Superior temporal gyrus (tissue), 1 donor: Measurements from ENCODE around the gene SLC22A3.
"Not testable (repeated sequence)": the region's sequence is repeated elsewhere in the genome, so short reads cannot be mapped to it uniquely, and the experiment has no call there.

ENCODE experiments used
- DNase-seq: peaks from one replicate; pipeline ENCODE4 v3.0.0-alpha.2; 2016; ENCODE audit errors: extremely low spot score

The SLC22A3 gene

DNA sequence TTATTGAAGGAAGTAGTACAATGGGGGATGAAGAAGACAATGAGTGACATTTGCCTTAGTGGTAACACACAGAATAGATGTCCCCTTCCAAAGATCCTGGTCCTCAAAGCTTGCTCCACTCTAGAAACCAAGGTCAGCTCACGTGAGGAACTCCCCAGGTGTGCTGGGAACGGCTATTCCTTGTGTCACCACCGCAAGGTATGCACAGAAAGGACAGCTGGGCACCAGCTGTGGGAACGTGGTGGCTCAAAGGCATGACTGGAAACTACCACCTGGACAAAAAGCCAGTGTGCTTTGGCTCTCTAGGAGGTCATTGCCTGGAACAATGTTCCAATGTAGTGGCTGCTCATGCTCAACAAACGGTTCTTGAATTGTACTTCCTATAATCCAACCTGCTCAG lies 94.0 kb downstream of the SLC22A3 start:
- no peak for DNase-seq

DNA sequence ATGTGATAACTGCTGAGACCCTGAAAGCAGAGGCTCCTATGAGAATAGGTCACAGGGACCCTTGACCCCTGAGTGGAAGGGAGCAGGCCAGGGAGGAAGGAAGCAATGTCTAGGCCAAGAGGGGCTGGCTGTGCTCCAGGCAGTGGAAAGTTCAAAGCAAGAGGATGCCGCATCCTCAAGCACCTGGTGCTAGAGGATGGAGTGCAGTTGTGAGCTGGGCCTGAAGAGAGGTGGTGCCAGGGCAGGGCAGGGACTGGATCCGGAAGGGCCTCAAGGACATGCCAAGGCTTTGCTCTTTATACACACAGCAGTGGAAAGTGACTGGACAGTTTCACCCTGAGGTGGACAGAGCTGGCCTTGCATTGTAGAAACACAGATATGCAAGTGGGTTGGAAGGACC lies 97.0 kb downstream of the SLC22A3 start:
- no peak for DNase-seq

DNA sequence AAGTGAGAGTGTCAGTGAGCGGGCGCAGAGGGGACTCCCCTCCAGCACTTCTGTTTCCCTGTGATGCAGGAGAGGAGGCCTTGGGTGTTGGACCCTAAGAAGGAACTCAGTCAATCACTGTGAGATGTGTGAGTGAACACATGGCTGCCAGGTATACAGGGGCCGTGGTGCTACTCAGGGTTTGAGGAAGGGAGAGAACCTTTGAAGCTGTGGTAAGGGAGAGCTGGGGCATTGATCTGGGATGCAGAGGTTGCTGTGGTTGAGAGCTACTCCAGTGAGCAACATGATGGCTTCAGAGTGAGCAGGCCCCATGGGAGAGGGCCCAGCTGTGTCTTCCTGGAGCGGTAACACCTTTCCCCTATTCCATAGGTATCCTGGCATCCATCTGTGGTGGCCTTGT lies 99.2 kb downstream of the SLC22A3 start:
- no peak for DNase-seq

DNA sequence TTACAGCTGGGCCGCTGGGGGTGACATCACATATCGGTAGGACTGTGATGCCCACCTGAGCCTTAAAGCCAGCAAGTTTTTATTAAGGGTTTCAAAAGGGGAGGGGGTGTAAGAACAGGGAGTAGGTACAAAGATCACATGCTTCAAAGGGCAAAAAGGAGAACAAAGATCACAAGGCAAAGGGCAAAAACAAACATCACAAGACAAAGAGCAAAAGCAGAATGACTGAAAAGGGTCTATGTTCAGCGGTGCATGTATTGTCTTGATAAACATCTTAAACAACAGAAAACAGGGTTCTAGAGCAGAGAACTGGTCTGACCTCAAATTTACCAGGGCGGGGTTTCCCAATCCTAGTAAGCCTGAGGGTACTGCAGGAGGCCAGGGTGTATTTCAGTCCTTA lies 101.6 kb downstream of the SLC22A3 start:
- not testable (repeated sequence) for DNase-seq

DNA sequence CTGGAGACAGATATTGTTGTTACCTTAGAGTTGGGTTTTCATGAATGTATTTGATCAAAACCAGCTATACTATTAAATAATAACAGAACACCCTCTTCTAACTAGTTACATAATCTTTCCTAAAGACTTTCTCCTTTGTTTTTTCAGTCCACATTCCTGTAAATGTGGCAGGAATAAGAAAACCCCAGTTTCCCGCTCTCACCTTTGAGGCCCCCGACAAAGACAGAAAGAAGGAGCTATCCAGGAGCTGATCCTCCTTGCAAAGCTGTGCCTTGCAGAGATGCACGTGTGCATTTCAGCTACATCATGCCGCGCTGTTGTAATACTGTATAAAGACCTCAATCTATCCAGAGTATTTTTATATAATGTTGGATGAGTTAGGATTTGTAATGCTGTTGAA lies 102.7 kb downstream of the SLC22A3 start:
- DNase-seq: no peak

DNA sequence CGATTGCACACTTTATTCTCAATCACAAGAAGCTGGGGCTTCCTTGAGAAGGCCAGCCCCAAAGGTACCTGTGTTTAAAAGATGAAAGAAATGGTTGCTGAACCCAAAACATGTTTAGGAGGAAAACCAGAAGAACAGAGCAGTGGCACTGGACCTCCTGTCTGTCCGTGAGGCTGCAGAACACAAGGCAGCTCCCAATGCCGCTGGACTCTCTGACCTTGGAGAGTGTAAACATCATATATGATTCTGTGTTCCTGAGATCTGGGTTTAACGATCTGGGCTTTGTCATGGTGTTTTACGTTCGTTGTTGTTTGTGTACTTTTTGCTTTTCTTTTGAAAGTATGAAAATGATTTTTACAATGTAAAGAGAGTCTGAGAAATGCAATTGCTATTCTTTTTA lies 106.1 kb downstream of the SLC22A3 start:
- no peak for DNase-seq

DNA sequence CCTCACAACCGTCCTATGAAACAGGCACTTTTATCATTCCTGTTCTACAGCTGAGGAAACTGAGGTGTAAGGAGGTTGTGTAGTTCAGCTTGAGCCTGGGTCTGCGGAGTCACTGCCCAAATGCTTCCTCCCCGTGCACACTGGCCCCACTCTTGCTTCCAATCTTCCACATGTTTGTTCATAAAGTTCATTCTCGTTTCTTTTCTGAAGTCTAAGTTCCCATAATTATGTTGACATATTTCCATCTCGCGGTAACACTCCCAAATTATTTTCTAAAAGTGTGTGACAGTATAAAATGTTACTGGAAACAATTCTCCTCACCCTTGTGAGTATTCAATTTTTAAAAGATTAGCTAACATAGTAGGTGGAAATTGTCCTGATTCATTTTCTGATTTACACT lies 106.9 kb downstream of the SLC22A3 start:
- no peak for DNase-seq

DNA sequence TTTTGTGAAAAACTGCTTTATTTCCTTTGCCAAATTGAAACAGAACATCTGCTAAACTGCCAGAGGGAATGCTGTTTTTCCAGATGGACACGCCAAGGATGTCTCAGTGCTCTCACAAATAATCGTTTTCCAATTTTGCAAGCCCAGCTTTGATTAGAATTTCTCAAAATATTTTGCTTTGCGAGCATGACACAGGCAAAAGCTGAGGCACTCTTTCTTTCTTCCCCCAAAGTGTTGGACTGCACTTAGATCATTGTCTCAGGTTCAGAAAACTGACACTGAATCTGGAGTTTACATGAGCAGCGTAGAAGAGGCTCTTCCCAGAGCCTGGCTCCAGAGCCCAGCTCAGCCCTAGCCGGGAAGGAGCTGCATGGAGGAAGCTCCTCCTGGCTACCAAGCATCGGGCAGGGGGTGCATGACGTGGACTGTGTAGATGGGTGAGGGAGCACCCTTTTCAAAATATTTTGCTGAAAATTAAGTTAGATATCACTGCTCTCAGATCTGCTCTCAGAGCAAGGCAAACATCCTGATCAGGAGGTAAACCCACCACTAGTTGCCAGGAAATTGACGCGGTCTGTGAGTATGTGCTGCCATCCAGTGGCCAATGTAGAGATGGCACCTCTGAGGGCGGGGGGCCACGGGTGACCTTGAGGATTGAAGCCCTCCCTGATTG lies 107.5 kb downstream of the SLC22A3 start:
- DNase-seq: peak; percentile 80

DNA sequence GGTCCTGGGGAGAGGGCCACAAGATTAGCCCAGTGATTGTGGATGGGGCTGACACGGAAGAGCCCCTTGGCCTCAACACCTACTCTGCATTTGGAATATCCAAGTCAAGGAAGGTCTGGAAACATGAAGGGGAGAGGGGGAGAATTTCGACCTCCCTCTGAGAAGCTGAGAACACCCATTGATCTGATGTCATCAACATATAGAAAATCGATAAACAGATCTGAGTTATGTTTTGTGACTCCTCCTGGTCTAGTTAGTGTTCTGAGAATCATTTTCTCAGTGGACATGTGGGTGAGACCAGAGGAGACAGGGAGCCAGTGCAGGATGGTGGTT lies 108.0 kb downstream of the SLC22A3 start:
- DNase-seq: no peak

DNA sequence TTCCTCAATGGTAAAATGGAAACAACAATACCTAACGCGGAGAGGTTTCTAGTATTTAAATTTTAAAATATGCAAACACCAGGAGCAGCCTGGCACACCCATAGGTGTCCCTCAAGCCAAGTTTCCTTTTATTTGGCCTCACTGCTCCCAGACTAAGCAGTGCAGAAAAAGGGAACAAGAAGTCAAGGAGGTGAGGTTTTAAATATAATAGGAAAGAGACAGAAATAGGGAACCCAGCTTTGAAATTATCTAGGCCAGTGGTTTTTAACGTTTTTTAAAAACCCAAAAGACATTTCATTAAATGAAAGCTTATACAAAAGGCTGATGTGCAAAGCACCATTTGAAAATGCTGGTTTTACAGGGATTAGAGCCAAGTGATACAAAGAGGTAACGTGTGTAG lies 109.6 kb downstream of the SLC22A3 start:
- DNase-seq: no peak

DNA sequence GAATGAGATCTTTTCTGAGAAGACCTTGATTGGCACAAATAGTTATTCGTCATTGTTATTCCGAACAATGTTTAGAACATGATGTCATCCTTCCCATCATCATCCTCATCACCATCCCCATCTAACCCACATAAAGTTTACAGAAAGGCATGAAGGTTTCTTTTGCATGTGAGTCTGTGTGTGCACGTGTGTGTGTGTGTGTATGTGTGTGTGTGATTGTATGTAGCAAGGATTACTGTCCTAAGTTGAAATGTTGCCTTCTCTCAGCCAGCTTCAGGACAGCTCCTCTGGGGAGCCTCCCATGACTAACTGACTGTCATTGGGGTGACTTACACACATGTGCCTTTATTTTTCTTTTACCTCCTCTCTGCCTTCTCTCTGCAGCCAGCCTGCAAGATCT lies 113.5 kb downstream of the SLC22A3 start:
- DNase-seq: no peak

DNA sequence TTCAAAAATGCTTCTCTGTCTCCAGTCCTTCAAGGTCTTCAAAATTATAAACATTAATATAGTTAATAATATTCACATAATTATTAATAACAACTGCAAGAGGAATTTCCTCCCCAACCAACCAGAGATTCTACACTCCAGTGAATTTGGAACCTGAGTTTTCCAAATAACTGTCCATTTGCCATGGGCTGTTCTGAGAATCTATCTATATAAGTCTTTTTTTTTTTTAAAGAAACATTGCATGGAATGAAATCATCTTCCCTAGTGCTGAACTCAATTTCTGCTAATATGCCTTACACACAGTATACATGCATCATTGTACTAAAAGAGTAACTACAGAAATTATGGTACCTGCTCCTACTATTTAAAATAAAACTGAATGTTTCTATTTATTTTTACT lies 113.9 kb downstream of the SLC22A3 start:
- DNase-seq: no peak

DNA sequence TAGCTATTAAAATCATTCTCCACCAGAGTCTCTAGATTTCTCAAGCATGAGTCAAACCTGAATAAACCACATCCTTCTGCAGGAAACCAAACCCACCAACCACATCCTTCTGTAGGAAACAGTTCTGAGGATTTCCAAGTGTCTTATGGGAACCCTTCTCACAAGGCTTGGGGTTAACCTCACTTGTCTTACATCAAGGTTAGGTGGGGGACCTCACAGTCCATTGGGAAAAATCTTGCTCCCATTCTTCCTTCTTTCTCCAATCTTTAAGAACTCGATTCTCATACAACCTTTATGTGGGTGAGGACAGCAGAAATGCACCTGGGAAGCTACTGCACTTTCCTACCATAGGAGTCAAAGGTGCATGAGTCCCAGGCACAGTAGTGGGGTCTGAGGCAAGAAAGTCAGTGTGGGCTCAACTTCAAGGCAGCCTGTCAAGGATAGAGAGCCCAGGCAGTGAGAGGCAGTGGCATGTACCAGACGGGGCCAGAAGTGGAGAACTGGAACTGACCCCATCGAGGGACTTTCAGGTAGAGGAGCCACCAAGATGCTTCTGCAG lies 114.5 kb downstream of the SLC22A3 start:
- no peak for DNase-seq

DNA sequence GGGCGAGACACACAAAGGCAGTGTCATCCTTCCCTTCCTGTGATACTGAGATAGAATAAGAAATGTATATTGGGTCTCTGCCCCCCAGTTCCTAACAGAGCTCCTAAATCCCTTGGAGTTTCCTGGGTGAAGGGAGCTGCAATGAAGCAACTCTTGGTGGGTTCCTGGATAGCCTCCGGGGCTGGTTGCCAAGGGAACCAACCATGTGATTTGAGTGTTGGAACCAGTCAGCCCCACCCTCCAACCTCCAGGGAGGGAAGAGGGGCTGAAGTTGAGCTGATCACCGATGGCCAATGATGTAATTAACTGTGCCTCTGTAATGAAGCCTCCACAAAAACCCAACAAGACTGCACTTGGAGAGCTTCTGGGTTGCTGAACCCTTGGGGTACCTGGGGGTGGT lies 116.6 kb downstream of the SLC22A3 start:
- no peak for DNase-seq

DNA sequence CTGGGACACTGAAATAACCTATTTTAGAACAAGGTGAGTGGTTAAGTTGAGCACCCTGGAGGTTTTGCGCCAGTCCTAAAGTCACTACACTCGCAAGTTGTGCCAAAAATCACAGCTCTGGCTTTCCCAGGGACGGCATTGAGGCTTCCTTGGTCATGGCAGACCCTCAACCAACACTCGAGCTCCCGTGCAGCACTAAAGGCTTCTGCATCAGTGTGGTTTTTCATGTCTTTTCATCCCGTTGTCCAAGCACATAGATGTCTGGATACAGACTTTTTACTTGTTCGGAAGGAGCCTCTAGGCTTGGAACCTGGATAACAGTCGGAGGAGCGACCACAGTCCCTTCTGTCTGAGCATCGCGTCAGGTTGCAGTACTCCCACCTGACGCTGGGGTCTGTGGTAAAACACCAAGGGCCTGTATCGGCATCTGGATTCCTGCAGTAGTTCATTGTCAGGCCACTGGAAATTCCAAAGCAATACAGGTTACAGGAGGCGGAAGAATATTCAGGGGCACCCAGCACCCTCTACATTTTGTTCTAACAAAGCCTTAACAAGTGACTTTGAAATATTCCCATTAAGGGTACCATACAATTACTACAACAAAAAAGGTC lies 119.2 kb downstream of the SLC22A3 start:
- not testable (repeated sequence) for DNase-seq

DNA sequence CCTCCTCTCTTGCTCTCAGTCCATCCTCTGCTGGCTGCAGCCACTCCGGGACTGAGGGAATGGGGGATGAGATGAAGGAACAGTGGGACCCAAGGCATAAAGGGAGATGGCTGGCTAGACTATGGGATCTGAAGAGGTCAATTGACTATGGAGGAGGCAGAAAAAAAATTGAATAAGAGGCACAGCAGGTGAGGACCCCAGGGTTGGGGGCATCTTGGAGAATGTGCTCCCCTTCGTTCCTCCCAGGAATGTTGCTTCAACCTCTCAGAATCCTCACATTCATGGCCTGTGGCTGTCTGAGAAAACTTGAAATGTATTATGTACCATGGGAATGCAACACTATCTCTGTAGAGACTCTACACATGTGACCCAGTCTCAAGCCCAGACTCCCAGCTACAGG lies 121.0 kb downstream of the SLC22A3 start:
- no peak for DNase-seq

DNA sequence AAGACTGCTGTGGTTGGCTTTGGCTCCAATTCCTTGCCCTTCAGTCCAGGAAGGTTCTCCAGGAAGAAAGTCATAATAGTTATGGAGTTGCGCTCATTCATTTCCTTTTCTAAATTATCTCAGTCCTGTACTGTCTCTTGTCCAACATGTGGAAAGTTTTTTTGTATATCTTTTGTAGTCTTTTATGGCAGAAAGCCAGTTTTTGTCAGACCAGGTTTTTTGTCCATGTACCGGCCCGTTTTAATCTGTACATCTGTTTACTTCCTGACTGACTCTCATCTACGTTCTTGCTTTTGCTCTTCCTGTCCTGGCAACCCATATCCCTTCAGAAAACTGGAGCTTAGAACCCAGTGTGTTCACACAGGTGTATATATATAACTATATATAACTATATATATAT lies 127.9 kb downstream of the SLC22A3 start:
- not testable (repeated sequence) for DNase-seq

DNA sequence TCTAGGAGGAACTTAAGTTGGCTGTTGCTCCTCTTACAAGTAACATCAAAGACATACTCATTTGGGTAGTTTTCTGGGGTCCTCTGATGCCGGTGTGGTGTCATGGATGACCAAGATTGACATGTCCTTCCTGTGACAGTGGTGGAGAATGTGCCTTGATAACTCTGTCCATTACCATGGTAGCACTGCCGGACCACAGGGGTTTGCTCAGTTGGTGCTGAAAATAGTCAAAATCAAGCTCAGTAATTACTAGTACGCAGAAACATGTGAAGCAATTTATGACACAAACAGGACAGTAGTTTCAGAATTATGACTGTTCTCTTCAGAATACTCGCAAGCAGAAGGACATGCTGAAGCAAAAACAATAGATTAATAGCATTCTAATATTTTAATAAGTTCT lies 128.9 kb downstream of the SLC22A3 start:
- not testable (repeated sequence) for DNase-seq

DNA sequence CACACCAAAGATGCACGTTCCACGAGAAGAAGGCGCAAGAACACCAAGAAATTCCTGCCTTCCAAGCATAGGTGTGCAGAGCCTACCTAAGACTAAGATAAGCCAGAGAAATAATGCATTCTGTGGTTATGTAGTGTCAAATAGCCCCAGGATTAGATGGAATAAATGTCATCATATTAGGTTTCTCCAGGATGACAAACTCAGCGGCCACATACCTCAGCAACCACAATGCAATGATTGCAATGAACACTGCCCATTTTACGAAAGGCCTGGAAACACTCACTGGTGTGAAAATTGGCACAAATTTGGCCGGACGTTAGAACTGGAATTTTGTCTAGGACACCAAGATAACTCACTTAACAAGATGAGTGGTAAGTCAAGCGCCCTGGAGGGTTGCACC lies 129.7 kb downstream of the SLC22A3 start:
- no peak for DNase-seq

DNA sequence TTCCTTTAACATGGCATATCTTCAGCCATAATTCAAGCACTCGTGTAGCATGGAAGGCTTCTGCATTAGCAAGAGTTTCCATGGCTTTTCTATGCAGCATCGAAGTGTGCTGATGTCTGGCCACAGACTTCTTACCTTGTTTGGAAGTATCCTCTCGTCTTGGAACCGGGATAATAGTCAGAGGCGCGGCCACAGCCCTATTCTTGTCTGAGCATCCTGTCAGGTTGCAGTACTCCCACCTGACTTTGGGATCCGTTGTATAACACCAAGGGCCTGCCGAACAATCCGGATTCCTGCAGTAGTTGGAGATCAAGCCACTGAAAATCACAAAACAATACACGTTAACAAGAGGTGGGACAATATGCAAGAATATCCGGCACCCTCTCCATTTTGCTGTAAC lies 138.9 kb downstream of the SLC22A3 start:
- no peak for DNase-seq

DNA sequence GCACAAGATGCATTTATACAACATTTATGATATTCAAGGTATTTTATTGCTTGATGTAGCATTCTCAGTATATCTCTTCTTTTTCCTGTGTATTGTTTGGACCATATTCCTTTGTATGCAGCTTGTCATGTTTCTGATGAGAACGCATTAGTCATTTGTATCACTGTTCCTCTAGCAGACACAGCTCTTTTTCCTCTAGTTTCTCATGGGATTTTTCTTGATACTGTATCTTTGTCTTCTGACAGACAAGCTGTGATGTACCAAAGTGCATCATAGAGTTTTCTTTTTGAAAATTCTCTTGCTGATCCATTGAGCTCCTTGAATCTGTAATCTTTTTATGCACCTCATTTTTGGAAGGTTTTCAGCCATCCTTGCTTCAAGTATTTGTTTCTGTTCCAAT lies 140.9 kb downstream of the SLC22A3 start:
- DNase-seq: no peak

DNA sequence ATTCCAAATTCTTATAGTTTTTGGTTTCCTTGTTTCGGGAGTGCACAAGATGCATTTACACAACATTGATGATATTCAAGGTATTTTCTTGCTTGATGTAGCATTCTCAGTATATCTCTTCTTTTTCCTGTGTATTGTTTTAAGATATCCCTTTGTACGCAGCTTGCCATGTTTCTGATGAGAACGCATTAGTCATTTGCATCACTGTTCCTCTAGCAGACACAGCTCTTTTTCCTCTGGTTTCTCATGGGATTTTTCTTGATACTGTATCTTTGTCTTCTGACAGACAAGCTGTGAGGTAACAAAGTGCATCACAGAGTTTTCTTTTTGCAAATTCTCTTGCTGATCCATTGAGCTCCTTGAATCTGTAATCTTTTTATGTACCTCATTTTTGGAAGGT lies 146.4 kb downstream of the SLC22A3 start:
- DNase-seq: no peak

DNA sequence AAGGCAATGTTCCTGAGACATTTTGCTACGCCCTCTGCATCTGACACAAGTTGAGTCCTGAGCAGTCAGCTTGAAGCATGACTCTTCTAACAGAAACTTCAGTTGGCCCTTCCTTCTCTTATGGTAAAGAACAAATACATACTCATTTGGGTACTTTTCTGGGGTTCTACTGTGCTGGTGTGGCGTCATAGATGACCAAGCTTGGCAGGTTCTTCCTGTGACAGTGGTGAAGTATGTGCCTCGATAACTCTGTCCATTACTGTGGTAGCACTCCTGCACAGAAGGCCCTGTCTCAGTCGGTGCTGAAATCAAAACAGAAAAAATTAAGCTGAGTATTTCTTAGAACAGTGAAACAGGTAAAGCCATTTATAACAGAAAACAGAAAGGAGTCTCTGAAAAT lies 152.5 kb downstream of the SLC22A3 start:
- DNase-seq: no peak
